ENCODE data around the gene ZMAT2.
A peak's percentile ranks its signal among the peaks of the same experiment; 100 is the strongest.
"Not testable (repeated sequence)": the region's sequence is repeated elsewhere in the genome, so short reads cannot be mapped to it uniquely, and the experiment has no call there.

Gene ZMAT2

GRCh38 chr5:140700177-140701144, at the start of gene ZMAT2:
Gene ZMAT2, plus strand, starts transcription at chr5:140700447. Its CDS starts 14 bp downstream, at chr5:140700461.
- peak; percentile 92 for DNase-seq

GRCh38 chr5:140658870-140659269, 41.4 kb upstream of the ZMAT2 start:
- no peak for DNase-seq

GRCh38 chr5:140660371-140660770, 39.9 kb upstream of the ZMAT2 start:
- DNase-seq = not testable (repeated sequence)

GRCh38 chr5:140664030-140664358, 36.3 kb upstream of the ZMAT2 start:
- DNase-seq = no peak

GRCh38 chr5:140664359-140665119, 35.7 kb upstream of the ZMAT2 start, which contains the start of gene WDR55:
Gene WDR55, plus strand, starts transcription at chr5:140664904. Its CDS starts 9 bp downstream, at chr5:140664913.
- DNase-seq = peak; percentile 96

GRCh38 chr5:140671035-140671434, 29.2 kb upstream of the ZMAT2 start:
- DNase-seq = not testable (repeated sequence)

GRCh38 chr5:140671472-140672125, 28.6 kb upstream of the ZMAT2 start:
- no peak for DNase-seq

- DNase-seq = no peak
Observed at GRCh38 chr5:140672455-140673186, 27.6 kb upstream of the ZMAT2 start.

GRCh38 chr5:140673187-140673976, 26.9 kb upstream of the ZMAT2 start, which contains the start of gene DND1:
Gene DND1, minus strand, starts transcription at chr5:140673576. Its CDS starts 34 bp downstream, at chr5:140673542.
- no peak for DNase-seq

GRCh38 chr5:140674211-140674610, 26.0 kb upstream of the ZMAT2 start:
- DNase-seq = no peak

- DNase-seq = no peak
Observed at GRCh38 chr5:140674629-140675028, 25.6 kb upstream of the ZMAT2 start.

- no peak for DNase-seq
Observed at GRCh38 chr5:140677947-140678346, 22.3 kb upstream of the ZMAT2 start.

GRCh38 chr5:140678993-140679392, 21.3 kb upstream of the ZMAT2 start:
- DNase-seq = no peak

GRCh38 chr5:140690376-140690932, 9.8 kb upstream of the ZMAT2 start:
- DNase-seq = no peak

- DNase-seq = peak; percentile 80
Observed at GRCh38 chr5:140690941-140691924, 9.0 kb upstream of the ZMAT2 start, which contains the start of the genes HARS1 and HARS2. Gene HARS1, minus strand, starts transcription at chr5:140691370. Its CDS starts 66 bp downstream, at chr5:140691304. Gene HARS2, plus strand, starts transcription at chr5:140691455. Its CDS starts 194 bp downstream, at chr5:140691649.

GRCh38 chr5:140694276-140694675, 6.0 kb upstream of the ZMAT2 start:
- no peak for DNase-seq

GRCh38 chr5:140696891-140697492, 3.3 kb upstream of the ZMAT2 start:
- DNase-seq = no peak

- no peak for DNase-seq
Observed at GRCh38 chr5:140707812-140708211, 7.6 kb downstream of the ZMAT2 start.

GRCh38 chr5:140708787-140709186, 8.5 kb downstream of the ZMAT2 start:
- not testable (repeated sequence) for DNase-seq
